Measurements from ENCODE around the gene EHF. TPM values are rescaled to one million over a fixed set of nuclear protein-coding genes. Genes with fewer than 3 reads are reported as not detected.

Gene EHF
- total and polyA plus RNA-seq, 2 of the 8 experiments (the other 6 are each of a cell fraction or from before 2014, with no cell fraction given), result not detected

DNA sequence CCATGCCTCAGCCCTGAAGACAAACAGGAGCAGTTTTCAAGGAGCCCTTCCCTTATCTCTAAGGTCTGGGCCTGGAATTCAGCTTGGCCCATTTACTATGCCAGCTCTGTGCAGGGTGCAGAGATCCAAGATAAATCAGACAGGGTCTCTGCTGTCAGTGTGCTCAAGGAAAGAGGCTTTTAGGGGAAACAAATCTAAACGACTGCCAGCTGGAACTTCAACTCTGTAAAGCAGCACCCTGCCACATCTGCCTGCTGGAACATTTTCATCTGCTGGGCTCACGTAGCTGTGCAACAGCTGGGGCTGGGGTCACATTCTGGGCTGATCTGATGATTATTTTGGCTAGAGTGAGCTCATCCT, 19.8 kb upstream of the EHF start (continued):
- no peak for TF ChIP-seq CTBP2 (IDR thresholded peaks at IDR 0.05; ENCODE audit: borderline replicate concordance, insufficient read depth, insufficient read length, low read length)
